ENCODE data around the gene RACK1.

Gene RACK1

DNA sequence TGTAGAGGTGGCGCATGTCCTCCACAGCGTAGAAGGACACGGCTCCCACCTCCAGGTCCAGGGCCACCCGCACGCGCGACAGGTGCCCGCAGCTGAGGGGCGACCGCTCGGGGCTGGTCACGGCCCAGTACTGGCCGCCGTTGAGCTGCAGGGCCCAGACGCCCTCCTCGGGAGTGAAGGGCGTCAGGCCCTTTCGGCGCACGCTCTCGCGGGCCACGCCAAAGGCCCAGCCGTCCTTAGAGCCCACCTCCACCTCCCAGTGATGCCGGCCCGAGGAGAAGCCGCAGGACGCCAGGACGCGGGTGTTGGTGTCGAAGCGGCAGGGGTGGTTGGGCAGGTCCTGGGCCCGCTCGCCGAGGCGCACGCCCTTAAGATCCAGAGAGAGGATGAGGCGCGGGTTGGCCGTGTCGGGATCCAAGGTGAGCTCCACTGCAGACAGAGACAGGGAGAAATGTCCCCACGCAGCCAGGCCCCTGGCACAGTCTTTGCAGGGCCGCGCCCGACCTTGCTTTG lies 48.4 kb downstream of the RACK1 start:
- no peak for DNase-seq (ENCODE audit: low read depth in 2 of 2)

DNA sequence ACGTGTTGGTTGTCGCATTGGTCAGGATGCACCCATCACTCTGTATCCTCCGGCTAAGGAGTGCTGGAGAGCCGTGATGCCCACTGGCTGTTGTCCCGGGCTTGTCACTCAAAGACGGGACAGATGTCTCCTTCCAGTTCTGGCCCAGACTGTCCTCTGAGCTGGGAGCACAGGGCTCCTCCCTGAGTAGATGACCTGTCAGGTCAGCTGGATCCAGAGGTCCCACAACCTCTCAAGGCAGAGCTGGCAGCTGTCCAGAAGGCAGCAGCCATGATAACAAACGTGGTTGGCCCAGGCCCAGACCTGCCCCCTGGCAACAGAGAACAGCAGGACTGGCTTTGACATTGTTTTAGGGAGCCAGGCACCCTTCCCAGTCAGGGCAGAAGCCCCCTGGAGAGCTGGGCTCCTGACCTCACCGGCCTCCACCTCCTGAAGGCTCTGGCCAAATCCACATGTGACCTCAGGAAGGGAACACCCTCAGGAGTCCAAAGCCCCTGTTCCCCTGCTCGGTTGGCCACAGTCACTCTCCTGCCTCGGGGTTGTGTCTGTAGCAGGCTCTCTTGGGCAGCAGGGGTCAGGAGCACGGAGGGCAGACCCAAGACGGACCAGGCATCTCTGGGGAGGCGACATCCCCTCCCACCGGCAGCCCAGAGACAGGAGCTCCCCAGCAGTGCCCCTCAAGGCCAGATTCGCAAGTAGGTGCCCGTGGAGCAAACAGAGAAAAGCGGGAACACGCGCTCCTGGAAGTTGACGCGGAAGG lies 49.0 kb downstream of the RACK1 start:
- DNase-seq (ENCODE audit: low read depth in 2 of 2) = no peak

DNA sequence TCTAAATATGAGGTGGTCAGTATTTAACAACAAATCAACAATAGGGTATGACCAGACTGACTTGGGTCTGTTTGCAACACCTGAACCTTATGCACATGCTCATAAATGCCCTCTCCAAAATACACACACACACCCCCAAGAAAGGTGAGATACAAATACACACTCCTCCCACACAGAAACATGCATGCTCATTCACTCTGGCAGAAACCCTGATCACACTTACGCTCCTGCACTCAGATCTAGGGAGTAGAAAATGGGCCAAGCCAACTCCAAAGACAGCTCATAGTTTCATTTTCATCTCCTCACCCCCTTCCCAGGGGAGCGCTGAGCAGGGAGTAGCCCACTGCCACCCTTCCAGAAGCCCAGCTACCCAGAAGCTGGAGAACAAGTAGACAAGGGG lies 50.0 kb downstream of the RACK1 start:
- no peak for DNase-seq (ENCODE audit: low read depth in 2 of 2)

DNA sequence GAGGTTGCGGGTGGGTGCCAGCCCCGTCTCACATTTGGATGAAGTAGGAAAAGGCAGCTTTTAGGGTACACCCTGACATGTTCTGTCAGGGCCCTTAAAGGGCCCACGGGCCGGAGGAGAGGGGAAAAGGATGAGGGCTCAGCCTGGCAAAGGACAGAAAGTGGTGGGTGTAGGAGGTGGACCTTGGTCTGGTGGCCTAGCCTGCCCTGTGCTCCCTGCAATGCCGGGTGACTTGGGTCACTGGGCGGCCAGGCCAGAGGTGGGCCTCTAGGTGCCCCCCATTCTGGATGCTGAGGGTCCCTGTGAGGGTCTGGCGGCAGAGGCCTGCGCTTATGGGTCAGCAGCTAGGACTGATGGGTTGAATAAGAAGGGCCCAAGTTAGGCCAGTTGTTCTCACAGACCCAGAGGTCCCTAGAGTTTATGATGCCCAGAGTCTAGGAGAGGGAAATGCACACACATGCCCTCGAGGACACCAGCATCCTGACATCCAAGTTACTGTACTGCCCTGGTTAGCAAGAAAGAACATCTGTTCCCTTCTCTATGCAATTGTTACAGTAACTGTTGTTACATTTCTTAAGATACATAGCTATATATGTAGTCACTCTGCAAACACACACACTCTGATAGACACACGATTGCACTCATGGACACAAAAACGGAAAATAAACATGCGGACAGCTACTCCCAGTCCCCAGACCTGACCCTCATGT lies 51.2 kb downstream of the RACK1 start:
- DNase-seq (ENCODE audit: low read depth in 2 of 2) = no peak

DNA sequence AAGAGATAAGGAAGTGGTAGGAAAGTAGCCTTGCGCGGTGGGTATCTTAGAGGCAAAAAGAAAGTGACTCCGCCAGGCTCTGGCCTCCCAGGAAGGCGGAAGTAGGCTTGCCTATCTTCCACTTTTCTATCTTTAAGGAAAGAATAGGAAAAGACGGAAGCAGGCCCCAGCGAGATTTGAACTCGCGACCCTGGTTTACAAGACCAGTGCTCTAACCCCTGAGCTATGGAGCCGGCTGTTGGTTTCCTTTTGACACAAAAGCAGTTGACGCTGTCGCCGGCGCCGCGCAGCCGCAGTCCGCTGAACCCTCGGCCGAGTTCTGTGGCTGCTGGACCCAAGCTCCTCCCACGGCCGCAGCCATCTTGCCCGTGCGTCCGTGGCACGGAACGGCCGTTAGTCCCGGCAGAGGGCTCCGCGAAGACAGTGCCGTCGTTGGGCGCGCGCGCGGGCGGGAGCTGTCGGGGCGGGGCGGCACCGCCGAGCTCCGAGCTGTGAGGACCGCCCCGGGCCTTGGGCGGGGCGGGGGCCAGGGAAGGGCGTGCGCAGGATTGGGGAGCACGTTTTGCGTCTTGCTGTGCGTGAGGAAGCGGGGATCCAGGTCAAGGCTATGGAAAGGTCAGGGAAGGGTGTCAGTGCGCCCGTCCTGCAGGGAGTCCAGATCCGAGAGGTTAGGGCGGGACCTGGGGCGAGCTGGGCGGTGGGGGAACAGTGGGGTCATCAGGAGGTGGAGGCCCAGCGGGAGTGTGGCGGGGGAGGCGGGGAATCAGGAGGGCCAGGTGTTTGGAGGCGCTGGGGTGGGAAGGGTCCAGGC lies 52.0 kb downstream of the RACK1 start:
- peak; percentile 92 to 93 for DNase-seq (ENCODE audit: low read depth in 2 of 2)

DNA sequence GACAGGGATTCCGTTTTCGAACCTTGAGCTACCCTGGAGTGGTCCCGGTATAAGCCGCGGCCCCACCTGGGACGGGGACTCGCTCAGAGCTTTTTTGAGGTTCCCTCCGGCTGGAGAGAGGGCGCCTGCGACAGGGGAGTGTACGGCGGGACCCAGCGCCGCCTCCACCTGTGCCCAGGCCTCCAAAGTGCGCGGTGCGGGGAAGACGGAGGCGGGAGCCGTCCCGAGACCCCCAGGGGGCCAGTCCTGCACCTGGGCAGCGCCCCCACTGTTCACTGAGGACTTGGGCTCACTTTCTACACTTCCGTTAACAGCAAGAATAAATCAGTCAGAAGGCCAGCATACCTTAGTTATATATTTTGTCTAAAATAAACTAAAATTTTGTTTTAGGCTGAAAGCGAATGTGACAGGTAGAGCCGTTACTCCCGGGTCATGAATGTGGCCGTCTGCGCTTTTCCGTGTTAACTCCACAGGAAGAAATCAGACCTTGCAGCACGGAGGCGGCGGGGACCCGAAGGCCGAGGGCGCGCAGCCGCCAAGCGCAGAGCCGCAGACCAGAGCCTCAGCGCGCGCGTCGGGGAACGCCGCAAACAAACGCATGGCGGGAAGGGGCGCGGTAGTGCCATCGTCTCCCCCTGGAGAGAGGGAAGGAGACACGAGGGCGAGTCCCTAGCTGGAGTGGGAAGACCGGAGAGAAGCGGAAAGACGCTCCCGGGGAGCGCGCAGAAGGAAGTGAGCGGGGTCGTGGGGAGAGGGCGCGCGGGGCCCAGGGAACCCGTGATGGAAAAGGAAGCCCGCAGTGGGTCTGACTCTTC lies 52.8 kb downstream of the RACK1 start:
- DNase-seq (ENCODE audit: low read depth in 2 of 2) = peak; percentile 42 to 44

DNA sequence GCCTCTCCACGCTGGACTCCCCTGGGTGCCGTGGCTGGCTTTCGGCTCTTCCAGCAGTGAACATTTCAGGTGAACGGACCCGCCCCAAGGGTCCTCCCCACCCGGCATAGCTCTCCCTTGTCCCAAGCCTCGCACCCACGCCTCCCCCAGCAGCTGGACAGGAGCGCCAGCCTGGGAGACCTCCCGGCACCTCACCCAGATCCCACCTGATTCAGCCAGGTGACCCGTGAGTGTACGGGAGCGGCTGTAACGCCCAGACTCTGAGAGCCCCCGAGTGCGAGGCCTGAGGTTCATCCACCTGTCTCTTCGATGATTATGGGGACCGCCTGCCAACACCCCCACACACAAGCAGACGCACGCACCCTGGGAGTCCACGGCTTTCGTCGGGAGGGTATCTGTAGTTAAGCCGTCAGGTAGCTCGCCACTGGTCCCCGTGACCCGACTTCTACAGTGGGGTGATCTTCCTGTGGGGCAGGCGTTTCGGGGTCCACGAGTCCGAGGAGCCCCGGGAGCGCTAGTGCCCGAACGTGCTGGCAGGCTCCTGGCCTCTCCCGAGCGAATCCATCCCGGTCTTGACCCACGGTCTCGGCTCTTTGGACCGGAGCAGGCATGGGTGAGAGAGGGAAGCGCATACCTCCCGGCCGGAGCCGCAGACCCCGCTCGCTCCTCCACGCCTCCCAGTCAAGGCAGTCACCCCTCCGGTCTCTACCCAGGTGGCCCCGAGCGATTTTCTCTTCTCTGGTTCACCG lies 53.6 kb downstream of the RACK1 start:
- DNase-seq (ENCODE audit: low read depth in 2 of 2) = no peak

DNA sequence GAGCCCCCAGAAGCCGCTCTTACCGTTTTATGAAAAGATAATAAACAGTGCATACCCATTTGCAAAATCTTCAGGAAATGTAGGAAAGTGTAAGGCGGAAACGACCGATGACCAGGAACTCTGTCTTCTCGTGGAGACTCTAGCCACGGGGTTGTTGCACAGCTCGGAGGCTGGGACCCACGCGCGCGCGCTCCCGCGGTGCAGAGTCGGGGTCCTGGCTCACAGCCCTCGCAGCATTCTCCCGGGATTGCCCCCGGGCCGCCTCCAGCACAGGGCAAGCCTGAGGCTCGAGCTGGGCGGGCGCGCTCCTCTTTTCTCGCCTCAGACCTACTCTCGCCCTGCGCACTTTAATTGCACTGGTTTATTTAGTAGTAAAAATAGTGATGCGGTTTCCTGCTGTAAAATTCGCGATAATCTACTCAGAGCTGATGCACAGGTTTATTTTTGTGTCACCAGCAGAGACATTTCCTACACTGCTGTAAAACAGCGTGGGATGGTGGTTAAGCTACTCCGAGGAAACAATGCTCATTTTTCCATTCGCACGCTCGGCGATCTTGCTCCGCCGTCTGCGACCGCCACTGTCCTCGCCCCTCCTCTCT lies 54.2 kb downstream of the RACK1 start:
- peak; percentile 54 to 65 for DNase-seq (ENCODE audit: low read depth in 2 of 2)

DNA sequence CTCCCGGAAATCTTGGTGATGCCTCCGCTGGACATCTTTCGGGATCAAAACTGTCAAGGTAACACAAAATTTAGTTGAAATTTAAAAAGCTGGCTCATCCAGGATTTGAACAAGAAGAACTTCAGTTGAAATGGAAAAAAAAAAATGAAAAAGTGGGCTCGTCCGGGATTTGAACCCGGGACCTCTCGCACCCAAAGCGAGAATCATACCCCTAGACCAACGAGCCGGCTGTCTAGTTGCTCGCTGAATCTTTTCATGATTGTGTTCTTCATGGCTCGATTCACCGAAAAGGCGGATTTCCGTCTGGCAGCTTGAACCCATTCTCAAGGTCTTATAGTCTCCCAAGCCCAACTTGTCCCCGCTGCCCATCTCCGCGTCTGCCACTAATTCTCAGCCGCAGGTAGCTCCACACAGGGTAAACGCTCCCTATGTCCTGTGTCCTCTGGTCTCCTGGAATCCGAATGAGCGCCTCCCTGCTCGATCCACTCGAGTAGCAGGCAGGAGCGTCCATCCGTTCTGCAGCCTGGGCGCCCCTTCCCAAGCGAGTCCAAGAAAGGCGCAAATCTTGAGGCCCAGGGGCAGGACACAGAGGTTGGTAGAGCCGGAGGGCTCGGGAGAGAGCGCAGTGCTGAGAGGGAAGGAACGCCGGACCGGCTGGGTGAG lies 54.9 kb downstream of the RACK1 start:
- peak; percentile 66 to 80 for DNase-seq (ENCODE audit: low read depth in 2 of 2)

DNA sequence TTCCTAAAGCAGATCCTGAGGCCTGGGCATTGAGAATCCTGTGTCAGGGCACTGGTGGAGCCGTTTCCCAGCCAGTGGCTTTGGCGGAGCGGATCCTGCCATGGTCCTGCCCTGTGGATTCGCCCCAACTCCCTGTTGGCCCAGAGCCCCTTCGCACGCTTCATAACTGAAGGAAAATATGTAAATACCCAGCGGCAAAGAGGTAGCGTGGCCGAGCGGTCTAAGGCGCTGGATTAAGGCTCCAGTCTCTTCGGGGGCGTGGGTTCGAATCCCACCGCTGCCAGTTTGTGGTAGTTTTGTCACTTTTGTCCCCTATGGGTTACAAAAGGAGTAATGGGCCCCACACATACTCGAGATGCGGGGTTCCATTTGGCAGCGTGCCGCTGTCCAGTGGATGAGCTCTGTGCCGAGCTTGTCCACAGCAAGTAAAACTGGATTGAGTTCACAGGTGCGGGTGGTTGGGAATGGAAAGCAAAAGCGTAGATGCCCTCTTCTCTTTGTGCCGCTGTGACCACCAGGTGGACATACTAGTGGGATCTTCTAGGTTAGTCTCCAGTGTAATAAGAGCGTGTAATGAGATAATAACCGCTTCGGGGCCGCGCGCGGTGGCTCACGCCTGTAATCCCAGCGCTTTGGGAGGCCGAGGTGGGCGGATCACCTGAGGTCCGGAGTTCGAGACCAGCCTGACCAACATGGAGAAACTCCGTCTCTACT lies 56.0 kb downstream of the RACK1 start:
- DNase-seq (ENCODE audit: low read depth in 2 of 2) = peak; percentile 63 to 78

DNA sequence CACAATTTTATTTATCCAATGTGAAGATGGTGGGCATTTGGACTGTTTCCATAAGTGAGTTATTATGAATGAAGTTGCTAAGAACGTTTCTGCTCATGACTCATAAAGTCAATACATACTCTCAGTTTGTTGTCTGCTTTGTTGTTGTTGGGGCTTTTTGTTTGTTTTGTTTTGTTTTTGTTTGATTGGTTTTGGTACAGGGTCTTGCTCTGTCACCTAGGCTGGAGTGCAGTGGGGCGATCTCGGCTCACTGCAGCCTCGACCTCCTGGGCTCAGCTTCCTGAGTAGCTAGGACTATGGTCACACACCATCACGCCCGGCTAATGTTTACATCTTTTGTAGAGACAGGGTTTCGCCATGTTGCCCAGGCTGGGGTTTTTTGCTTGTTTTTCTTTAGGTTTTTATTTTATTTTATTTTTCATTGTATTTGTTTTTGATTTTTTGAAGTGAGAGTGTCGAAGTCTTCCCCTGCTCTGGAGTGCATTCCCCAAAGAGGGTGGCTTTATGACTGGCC lies 56.7 kb downstream of the RACK1 start:
- DNase-seq (ENCODE audit: low read depth in 2 of 2) = no peak
